HG03354 (cell line): ENCODE measurements around the gene ANKRD52.

ENCODE experiments used
- ATAC-seq: cut with Tn5 transposase; IDR thresholded peaks from one replicate; pipeline ENCODE4 v1.9.1; 2021; ENCODE audit warnings: mild to moderate bottlenecking; ENCODE audit not compliant: unreplicated experiment, poor library complexity, severe bottlenecking

Gene ANKRD52

DNA sequence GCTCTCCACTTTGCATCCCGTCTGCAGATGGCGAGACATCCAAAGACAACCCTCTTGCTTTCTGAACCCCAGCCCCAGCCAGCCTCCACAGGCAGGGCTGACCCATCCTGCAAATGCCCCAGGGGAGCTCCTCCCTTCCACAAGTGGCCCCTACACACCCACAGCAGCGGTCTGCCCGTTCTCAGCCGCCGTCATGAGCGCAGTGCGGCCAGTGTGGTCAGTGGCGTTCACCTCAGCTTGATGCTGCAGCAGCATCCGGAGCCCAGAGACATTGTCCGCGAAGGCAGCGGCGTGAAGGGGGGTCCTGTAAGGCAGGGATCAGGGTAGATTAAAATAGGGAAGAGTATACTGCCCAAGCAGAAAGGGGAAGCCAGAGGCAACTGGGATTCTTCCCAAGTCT, 13.7 kb downstream of the ANKRD52 start:
- no peak for ATAC-seq

DNA sequence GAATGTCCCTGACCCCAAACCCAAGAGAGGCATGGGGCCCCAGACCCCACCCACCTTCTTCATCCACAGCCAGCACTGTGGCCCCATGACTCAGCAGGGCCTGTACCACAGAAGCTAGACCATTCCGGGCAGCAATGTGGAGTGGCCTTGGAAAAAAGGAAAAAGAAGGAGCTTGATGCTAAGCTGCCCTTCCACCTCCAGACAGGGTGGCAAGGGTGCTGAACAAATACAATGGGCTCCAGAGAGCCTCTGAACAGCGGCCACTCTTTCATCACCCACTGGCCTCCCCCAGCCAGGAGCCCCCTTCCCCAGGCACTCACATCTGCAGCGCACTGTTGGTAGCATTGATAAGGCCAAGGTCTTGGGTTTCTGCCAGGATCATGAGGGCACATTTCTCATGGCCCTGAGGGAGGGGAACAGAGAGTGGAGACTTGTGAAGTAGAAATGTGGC, 14.4 kb downstream of the ANKRD52 start:
- no peak for ATAC-seq

DNA sequence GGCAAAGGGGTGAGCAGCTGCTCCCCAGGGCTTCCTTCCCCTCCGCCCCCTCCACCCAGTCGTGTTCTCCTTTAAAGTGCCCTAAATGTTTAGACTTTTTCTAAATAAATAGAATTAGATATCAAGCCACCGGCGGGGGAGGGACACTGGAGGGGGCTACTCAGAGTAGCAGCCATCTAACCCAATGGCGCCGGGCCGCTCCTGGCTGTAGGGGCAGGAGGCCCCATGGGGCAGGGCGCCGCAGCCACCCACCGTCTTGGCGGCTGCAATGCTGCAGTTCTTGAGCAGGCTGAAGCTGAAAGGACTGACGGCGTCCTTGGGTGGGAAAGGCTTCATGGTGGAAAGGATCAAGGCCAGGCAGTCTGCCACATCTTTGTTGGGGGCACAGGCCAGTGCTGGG, 15.2 kb downstream of the ANKRD52 start:
- no peak for ATAC-seq

DNA sequence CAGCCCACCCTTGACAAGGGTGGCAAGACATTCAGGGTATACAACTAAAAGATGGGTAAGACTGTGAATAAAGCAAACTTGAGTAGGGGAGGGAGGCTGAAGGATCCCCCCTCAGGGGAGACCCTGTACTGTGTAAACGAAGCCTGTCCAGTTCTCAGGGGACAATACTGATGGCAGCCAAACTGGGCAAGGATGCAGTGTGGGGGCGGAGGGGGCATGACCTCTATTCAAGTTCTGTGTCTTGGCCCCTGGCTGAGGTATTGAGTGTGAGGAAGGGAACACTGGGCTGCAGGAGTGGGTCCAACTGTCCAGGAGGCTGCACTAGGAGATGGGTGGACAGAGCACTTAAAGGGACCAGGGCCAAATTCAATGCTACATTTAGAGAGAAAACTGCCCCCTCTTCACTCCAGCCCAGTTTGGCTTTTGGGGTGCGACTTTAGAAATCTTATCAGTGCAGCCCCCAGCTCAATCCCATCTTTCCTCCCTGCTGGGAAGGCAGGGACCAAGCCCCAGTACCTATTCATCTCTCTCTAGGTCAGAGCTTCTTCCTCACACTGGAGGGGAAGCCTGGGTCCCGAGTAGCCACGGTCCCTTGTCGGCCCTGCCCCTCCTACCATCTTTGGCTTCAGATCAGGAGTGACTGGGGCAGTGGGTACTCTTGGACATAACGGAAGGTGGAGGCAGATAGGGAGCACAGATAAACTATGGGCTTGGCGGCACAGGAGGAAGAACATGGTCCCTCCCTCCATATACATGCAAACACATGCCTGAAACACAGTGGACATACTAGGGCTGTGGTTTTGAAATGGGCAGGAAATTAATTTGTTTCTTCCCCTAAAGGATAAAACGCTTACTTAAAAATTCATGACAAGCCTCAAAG, 16.5 kb downstream of the ANKRD52 start:
- ATAC-seq: no peak

DNA sequence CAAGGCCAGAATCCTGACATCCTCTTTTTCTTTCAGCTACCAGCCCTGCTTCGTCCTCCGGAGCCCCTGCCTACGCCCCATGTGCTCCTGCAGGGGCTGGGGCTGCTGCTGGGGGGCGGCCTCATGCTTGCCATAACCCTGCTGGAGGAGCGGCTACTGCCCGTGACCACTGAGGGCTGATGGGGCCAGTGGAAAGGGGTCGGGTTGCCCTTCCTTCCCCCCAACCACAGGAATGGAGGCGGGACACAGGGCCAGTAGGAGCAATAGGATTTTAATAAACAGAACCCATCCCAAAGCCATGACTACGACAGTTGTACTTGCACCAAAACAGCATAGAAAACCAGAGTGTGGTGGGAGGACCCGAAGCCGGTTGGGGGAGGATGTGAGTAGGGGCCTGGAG, 20.6 kb downstream of the ANKRD52 start:
- ATAC-seq: no peak

DNA sequence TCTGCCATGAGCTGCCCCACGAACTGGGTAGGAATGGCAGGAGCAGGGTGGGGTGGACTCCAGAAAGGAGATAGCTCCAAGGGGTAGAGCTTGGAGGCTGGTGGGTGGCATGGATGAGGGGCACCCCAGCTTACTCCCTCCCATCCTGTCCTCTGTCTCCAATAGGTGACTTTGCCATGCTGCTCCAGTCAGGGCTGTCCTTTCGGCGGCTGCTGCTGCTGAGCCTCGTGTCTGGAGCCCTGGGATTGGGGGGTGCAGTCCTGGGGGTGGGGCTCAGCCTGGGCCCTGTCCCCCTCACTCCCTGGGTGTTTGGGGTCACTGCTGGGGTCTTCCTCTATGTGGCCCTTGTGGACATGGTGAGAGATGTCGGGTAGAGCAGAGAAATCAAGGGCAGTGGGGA, 21.2 kb downstream of the ANKRD52 start:
- no peak for ATAC-seq

DNA sequence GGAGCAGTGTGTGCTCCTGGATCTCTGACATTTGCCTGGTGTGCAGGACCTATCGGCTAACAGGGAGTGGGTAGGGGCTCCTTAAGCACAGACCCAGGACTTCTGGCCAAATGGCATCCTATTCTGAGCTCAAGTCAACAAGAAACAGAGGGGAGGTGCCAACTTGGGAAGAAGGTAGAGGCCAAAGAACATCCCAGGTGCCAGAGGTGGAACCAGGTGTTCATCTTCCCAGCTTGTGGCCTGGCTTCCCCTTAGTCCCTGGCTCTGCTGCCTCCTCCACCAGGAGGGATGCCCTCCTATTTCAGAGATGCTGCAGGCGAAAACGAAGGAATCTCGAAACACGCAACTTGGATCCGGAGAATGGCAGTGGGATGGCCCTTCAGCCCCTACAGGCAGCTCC, 22.1 kb downstream of the ANKRD52 start:
- ATAC-seq: no peak

DNA sequence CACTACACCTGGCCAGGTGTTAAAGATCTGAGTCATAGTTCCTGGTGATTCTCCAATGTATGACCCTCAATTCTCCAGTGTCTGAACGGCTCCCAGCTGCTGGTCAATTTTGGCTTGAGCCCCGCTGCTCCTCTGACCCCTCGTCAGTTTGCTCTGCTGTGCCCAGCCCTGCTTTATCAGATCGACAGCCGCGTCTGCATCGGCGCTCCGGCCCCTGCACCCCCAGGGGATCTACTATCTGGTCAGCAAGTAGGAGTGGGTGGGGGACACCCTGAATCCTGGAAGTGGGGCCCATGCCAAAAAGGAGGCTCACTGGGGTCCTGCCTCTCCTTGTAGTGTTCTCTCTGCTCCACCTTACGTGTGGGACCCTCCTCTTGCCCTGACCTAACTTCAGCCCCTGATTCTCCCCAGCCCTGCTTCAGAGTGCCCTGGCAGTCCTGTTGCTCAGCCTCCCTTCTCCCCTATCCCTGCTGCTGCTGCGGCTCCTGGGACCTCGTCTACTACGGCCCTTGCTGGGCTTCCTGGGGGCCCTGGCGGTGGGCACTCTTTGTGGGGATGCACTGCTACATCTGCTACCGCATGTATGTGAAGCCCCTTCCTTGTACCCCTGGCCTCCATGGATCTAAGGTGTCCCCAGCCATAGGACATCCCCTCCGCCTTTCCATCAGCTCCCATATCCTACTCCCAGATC, 23.3 kb downstream of the ANKRD52 start:
- ATAC-seq: no peak

DNA sequence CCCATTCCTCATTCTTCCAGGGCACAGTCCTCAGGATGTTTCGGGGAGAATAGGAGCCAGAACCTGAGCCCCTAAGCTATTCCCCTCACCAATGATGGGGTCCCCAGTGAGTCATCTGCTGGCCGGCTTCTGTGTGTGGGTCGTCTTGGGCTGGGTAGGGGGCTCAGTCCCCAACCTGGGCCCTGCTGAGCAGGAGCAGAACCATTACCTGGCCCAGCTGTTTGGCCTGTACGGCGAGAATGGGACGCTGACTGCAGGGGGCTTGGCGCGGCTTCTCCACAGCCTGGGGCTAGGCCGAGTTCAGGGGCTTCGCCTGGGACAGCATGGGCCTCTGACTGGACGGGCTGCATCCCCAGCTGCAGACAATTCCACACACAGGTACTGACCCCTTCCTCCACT, 27.0 kb downstream of the ANKRD52 start:
- ATAC-seq: no peak

DNA sequence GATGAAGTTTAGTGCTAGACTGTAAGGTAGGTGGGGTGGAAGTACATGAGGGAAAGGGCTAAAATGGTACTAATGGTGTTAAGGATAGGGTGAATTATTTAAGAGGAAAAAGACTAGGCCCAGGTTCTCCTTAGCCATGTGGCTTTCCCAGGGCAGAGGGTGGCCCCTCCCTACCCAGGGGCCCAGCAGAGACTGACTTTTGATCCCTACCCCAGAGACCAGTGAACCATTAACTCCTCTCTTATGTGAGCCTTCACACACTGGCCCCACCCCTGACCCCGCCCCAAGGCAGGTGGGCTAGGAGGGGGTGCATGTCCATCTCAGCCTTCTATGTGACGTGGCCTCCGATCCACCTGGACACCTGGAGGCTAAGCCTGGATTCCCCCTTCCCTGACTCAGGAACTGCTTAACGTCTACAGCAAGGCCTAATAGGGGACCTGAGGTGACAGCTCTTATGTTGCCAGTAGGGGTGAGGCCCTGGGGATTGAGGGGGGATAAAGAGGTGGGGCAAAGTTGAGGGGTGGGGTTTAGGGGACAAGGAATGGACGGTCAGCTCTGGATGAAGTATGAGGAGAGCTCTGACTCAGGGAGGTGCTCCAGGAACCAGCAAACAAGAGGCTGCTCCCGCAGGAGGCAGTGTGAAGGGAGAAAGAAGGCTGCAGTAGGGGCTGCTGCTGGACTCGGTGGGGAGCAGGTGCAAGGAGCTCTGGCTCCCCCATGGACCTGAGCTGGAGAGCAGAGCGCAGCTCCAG, 27.6 kb downstream of the ANKRD52 start:
- no peak for ATAC-seq

DNA sequence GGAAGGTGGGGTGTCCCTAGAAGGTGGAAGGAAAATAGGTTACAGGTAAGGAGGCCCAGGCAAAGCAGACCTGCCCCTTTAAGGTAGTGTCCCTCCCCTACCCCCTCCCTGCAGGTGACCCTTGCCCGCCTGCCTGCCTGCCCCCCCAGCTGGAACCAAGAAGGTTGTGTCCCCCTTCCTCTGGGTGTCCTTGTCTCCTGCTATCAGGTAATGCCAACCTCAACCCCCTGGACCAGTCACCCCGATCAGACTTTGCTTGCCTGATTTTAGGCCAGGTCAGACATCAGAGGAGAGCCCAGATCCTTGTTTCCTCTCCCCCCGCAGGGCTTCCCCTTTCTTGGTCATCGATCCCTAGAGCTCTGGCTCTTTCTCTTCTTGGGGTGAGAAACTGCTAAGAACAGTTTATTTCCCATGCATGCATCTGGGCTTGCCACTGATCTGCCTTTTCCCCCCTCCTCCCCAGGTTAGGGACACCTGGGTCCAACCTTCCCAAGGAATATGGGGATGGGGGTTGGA, 28.2 kb downstream of the ANKRD52 start, which contains the start of gene SLC39A5:
Gene SLC39A5, plus strand, starts transcription at position 136 of the 516 bp plus-strand sequence. CDS start 1,224 bp downstream, outside the sequence.
- no peak for ATAC-seq

DNA sequence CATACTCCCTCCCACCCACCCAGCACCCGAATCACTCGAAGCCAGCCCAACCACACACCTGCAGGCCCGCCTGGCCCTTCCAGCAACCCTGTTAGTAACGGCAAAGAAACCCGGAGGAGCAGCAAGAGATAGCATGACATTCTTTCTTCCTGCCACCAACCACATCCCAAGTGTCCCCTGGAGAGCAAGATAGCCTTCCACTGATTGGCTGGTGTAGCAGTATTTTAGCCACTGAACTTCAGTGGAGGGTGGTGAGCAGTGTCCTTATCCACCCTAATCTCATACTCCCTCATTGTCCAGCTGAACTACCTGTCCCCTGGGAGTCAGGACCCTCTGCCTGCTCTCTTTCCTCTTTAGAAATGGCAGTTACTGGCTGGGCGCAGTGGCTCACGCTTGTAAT, 29.1 kb downstream of the ANKRD52 start:
- ATAC-seq: no peak

DNA sequence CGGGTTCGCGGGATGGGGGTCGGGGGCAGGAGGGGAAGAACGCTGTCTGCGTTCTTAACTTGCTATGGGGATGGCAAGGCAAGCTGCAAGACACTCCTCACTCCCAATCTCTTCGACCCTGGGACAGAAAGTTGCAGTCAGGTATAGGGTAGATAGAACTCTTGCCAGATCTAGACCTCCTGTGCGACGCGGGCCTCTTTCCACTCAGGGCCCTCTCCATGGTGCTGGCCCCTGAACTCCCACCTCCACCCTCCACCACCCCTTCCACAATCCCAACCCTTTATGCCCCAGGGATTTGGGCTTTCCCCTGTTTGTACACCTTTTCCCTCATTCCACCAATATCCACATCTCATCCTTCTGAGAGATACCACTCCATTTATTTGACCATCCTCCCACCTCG, 33.2 kb downstream of the ANKRD52 start:
- ATAC-seq: no peak

DNA sequence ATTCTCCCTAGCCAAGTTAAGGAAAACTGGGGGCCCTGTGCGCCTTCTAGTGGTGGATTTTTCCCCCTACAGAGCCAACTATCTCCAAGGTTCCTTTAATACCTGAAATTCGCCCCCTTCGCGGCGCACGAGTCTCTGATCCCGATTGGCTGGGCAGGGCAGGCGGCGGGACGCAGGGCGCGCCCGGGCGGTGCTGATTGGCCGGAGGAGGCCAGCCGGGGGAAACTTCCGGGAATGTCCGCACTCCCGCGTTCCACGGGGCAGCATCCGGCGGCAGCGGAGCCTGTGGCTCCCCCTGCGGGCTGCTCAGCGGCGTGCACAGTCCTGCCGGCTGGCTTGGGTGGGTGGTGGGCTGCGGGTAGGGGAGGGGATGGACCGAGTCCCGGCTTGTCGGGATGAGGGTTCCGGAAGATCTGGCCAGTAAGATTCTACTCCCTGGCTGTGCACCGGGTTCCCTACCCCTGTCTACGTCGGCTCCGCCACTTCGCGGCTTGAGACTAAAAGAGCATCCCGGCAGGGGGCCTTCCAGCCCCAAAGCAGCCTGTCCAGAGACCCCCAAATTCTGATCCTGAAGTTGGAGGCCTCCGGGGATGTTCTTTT, 34.0 kb downstream of the ANKRD52 start, which contains the start of gene NABP2:
Gene NABP2, plus strand, starts transcription at position 241 of the 600 bp plus-strand sequence. CDS start 515 bp downstream, outside the sequence.
- peak; percentile 74 for ATAC-seq

DNA sequence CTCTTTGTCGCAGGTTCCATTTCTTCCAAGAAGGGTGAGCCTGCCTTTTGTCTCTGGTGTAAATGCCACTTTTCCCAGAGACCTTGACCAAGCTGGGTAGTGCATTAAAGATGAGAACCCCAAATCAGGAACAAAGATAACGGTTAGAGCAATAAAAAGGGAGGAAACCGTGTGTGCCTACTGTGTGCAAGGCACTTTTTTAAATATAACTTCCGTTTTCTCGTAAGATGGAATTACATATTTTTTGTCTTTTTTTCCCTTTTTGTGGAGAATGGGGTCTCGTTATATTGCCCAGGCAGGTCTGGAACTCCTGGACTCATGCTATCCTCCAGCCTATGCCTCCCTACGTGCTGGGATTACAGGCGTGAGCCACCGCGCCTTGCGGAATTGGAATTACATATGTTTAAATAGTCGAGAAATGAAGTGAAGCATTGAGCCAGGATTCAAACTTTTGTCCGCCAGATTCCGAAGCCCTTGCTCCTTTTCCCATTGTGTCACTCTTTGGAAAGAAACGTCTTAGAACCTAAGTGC, 34.5 kb downstream of the ANKRD52 start:
- ATAC-seq: no peak

DNA sequence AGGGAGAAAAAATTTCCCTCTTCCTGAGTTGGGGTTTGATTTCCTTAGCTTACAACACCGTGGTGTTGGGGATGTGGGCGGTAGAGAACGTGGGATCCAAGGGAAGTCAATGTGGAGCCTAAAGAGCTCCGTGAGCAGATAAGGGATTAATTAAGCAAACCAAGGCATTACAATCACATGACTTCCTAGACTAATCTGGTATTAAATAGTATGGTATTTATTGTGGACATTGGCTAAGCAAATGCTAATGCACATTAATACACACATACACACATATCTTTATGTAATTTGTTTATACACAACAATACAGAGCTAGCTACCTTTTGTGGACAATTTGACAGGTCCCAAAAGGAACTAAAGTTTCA, 35.7 kb downstream of the ANKRD52 start:
- no peak for ATAC-seq

DNA sequence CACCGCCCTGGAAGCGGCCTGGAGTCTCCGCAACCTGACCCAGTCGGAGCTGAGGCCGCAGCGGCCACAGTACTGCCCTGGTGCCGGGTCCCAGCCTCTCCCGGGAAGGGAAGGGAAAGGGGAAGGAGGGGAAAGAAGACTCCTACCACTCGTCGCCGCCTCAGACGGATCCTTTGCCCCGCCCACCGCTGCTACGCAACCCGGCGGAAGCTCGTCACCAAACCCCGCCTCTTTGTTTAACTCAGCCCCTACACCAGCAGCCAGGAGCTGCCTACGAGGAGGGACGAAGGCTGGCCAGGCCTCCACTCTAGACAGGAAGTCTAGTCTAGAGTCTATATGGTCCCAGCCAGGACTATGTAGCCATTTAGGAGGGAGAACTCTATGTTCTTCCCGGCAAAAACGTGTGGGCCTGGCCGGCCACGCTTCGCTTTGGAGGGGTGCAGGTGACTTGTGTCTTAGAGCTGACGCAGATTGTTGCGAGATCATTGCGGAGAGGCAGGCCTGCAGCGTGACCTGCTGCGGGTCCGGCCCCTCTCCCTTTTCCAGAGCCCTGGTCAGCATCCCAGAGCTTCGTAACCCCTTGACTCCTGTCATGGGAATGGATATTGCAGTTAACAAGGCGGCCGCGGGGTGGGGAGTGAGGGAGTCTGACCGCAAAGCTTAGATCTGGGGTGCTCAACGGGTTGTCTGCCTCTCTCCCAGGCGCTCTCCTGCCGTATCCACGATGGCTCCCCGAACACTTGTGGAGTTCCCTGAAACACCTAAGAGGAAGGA, 36.2 kb downstream of the ANKRD52 start, which contains the start of gene RNF41:
Gene RNF41, minus strand, starts transcription at position 166 of the 774 bp plus-strand sequence. CDS start 7,875 bp downstream, outside the sequence.
- ATAC-seq: peak; percentile 84

DNA sequence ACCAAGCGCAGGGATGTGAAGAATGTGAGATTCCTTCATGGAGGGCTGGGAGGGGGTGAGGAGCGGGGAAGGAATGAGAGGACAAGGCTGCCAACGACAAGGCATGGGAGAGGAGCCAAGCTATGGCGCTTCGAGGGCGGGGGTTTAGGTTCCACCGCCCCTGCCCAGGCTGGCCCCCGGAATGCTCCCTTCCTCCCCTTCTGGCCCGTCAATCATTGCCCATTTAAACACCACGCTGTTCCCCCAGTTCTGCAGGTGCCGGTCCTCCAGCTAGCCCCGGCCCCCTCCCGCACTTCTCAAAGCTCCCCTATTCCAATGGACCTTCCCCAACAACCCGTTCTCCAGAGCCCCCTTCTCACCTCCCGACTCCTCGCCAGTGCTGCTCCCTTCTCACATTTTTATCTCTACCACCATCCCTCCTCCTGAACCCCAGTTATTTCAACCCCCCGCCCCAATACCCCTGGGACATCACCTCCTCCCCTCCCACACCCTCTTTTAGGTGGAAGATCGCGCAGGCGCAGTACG, 36.9 kb downstream of the ANKRD52 start:
- ATAC-seq: peak; percentile 33
